ENCODE measurements around the gene PTPRD.

DNA sequence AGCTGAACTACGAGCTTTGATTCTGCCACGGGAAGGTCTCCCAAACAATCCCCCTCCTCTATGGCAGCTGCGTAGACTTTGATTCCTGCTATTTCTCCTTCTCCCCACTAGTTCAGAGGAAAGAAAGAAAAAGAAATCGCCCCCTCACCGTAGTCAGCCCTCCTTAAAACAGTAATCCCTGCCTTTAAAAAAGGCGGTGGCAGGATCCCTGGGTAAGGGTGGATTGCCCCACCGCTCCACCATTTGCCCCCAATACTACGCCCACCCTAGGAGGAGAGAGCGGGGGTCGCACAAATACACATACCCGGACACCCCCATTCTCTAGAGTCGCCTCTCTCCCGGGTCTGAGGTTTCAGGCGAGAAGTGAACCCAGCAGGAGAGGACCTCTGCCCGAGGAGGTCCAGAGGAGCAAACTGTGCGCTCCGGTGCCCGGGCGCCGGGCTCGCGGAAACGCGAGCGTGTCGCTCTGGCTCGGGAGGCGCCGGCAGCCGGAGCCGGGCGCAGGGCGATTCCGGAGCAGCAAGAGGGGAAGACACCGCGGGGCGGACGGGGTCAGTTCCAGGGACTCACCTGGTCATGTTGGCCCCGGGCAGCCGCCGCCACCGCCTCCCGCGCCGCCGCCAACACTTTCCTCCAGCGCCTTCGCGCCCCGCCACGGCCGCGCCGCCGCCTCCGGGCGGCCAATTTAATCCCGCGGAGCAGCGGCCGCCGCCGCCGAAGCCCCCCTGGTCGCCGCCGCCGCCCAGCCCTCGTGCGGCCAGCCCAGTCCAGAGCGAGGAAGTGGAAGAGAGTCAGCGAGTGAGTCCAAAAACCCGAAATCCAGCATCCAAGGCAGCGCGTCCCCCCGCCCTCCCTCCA, 1755.5 kb downstream of the PTPRD start:
- TF ChIP-seq, protein P1, sequence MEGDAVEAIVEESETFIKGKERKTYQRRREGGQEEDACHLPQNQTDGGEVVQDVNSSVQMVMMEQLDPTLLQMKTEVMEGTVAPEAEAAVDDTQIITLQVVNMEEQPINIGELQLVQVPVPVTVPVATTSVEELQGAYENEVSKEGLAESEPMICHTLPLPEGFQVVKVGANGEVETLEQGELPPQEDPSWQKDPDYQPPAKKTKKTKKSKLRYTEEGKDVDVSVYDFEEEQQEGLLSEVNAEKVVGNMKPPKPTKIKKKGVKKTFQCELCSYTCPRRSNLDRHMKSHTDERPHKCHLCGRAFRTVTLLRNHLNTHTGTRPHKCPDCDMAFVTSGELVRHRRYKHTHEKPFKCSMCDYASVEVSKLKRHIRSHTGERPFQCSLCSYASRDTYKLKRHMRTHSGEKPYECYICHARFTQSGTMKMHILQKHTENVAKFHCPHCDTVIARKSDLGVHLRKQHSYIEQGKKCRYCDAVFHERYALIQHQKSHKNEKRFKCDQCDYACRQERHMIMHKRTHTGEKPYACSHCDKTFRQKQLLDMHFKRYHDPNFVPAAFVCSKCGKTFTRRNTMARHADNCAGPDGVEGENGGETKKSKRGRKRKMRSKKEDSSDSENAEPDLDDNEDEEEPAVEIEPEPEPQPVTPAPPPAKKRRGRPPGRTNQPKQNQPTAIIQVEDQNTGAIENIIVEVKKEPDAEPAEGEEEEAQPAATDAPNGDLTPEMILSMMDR (conservative IDR thresholded peaks at IDR 0.05; ENCODE audit: low read length): no peak
- TF ChIP-seq EZH2phosphoT487 (IDR thresholded peaks at IDR 0.05; ENCODE audit: borderline replicate concordance, low read depth, low read length): no peak

Data from OCI-LY7 (cell line).